ENCODE data around the gene VAT1L.

Gene VAT1L

DNA sequence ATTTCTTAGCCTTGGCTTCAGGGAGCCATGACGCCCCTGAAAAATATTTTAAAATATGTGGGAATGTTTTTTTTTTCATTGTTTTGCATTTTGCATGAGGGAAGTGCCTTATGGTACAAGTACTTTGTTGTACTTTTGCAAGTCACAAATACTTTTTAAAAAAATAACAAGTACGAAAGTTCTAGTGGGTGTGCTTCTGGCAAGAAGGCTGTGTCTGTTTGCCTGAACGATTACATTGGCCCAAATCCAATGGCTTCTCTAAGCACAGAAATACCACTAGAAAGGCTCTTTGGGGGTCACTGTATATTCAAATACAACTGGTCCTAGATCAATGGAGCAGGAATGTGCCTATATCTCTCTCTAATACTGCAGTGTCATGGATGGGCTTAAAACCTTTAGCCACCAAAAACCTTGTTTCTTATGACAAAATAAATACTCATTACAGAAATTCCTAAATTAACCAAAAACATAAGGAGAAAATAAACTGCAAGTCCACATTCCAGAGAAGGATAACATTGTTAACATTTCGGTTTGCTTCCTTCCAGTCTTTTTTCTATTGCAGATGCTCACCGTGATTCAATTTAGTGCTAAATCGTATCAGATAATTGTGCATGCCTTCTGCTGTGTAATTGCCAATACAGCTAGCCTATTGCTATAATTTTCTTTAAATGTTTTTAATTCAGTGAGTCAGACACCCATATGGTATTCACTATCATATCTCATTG, 97.4 kb downstream of the VAT1L start:
- no peak for DNase-seq (ENCODE audit: low read depth)
- TF ChIP-seq, protein P1, sequence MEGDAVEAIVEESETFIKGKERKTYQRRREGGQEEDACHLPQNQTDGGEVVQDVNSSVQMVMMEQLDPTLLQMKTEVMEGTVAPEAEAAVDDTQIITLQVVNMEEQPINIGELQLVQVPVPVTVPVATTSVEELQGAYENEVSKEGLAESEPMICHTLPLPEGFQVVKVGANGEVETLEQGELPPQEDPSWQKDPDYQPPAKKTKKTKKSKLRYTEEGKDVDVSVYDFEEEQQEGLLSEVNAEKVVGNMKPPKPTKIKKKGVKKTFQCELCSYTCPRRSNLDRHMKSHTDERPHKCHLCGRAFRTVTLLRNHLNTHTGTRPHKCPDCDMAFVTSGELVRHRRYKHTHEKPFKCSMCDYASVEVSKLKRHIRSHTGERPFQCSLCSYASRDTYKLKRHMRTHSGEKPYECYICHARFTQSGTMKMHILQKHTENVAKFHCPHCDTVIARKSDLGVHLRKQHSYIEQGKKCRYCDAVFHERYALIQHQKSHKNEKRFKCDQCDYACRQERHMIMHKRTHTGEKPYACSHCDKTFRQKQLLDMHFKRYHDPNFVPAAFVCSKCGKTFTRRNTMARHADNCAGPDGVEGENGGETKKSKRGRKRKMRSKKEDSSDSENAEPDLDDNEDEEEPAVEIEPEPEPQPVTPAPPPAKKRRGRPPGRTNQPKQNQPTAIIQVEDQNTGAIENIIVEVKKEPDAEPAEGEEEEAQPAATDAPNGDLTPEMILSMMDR (IDR thresholded peaks at IDR 0.05; ENCODE audit: low read length, missing control alignments) = no peak
- no peak overlapping the region for H3K4me3 ChIP-seq (replicated peaks; ENCODE audit: low read depth, low read length)

DNA sequence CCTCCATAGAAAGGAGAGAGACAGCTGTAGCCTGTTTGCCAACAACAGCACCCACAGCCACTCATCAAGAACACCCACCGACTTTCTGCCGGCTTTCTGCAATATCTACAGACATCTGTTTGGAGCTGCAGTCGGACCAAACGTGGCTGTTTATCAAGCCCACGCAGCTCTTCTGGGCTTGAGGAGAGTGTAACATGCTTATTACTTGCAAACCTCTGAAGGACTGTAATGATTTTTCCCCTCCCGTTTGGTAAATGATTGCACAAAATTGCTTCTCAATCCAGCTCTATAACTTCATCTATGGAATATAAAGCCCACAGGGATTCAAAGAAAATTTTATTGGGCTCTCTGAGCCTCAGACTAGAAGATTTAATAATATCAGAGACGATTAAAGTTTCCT, 100.5 kb downstream of the VAT1L start:
- DNase-seq (ENCODE audit: low read depth) = no peak
- TF ChIP-seq, protein P1 (IDR thresholded peaks at IDR 0.05; ENCODE audit: low read length, missing control alignments) = no peak
- no peak overlapping the region for H3K4me3 ChIP-seq (replicated peaks; ENCODE audit: low read depth, low read length)

DNA sequence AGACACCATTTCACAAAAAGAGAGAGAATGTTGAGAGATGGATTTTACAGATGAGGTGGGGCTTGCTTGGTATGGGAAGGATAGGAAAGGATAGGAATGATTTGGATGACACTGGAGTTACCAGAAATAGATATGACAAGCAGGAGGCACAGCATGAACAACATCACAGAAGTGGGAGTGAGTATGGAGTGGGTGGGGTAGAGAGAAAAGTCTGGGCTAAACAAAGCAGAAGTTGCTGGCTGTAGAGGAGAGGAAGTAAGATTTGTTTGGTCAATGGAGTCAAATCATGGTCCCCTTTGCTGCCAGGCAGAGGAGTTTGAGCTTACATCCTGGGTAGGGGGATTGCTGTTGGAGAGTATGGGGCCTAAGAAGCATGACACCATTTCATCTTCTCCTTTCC, 101.7 kb downstream of the VAT1L start:
- no peak for DNase-seq (ENCODE audit: low read depth)
- TF ChIP-seq, protein P1 (IDR thresholded peaks at IDR 0.05; ENCODE audit: low read length, missing control alignments) = no peak

DNA sequence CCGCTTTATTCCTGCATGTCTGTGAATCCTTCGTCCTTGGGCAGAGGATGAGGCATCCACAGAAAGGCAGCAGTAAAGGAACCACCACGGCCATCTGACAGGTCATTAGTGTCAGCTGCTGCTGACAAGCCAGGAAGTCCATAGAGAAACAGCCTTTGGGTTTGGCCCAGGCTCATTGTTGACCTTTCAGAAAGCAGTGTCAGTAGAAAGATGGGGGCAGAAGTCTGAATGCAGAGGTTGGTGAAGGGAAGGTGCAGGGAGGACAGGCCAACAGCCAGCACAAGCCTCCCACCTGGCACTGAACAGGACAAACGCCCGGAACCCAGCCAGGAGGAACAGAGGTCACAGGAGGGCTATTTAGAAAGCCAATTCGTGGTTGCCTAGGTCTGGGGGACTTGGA, 105.8 kb downstream of the VAT1L start:
- TF ChIP-seq, protein P1 (IDR thresholded peaks at IDR 0.05; ENCODE audit: low read length, missing control alignments) = no peak
- DNase-seq (ENCODE audit: low read depth) = no peak
- H3K4me3 ChIP-seq (replicated peaks; ENCODE audit: low read depth, low read length) = no peak overlapping the region

More for the DNA sequence above, 101.7 kb downstream of the VAT1L start:
- no peak overlapping the region for H3K4me3 ChIP-seq (replicated peaks; ENCODE audit: low read depth, low read length)

DNA sequence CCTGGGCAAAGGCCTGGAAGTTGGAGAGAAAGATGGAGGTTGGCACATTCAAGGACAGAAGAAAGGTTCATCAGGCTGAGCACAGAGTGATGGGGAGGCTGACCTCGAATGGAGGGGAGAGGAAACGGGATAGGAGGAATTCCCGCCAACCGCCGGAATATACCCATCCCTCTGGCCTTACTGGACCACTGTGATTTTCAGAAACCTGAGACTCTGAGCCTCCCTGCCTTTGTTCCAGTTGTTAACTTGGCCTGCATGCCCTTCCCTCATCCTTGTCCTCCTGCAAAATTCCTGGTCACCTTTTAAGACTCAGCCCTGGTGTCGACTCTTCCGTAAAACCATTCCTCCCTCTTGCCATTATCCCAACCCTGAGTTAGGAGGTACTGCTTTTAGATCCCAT, 107.6 kb downstream of the VAT1L start:
- TF ChIP-seq, protein P1 (IDR thresholded peaks at IDR 0.05; ENCODE audit: low read length, missing control alignments) = no peak
- no peak overlapping the region for H3K4me3 ChIP-seq (replicated peaks; ENCODE audit: low read depth, low read length)
- no peak for DNase-seq (ENCODE audit: low read depth)

DNA sequence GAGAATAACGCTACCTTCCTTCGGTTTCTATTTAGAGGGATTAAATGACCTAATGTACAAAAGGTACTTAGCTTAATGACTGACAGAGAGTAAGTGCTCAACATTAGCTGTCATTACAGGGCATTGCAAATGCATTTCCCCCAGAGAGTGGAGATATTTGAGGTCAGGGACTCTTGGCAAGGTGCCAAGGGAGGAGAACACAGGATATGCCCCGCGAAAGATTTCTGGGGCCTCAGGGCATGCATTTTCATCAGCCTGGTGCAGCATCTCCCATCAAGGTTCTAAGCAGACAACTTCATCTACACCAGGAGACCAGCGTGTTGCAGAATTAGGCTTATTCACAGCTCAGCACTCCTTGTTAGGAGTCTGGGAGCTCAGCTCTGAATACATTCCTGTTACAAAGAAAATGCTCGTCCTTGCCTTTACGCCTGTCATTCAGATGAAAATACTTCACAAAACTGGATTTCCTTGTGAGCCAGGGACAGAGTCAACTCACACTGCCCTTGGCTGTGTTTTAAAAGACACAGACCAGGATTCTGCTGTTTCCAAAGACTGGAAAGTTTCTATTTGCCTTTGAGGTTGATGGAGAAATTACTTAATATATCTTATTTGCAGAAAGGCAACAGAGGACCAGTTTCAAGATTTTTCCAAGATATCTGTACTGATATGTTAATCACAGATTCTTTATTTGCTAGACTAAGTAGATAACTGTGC, 108.2 kb downstream of the VAT1L start:
- TF ChIP-seq, protein P1 (IDR thresholded peaks at IDR 0.05; ENCODE audit: low read length, missing control alignments) = no peak
- no peak for DNase-seq (ENCODE audit: low read depth)
- no peak overlapping the region for H3K4me3 ChIP-seq (replicated peaks; ENCODE audit: low read depth, low read length)

DNA sequence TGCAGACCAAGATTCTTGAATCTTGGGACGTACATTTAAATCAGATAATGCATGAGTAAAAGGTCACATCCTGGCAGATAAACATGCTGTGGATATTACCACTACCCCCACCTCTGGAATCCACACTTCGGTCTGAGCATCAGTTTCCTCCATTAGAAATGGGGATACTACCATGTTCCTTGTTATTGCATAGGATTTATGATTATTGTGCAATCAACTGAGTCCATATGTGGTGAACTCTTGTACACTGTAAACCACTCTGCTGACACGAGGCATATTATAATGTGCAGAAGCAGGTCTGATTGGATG, 108.7 kb downstream of the VAT1L start:
- peak; percentile 29 for DNase-seq (ENCODE audit: low read depth)

More for the DNA sequence above, 108.7 kb downstream of the VAT1L start:
- H3K4me3 ChIP-seq (replicated peaks; ENCODE audit: low read depth, low read length) = no peak overlapping the region
- TF ChIP-seq, protein P1 (IDR thresholded peaks at IDR 0.05; ENCODE audit: low read length, missing control alignments) = no peak

Data from fibroblast of pulmonary artery (primary cell).